K562 (cell line): ENCODE results near the gene SORCS1. TPM values are rescaled to one million over a fixed set of nuclear protein-coding genes. Genes with fewer than 3 reads are reported as not detected.
A peak's percentile ranks its signal among the peaks of the same experiment; 100 is the strongest.

Source experiments
- ATAC-seq: fragments of 200-7000 bp; cut with Tn5 transposase; 3 replicates; pipeline ENCODE4 v1.9.1; 2020; ENCODE audit warnings: moderate library complexity
- BruUV-seq: library from RNA; stranded (reverse); fragments of 400-500 nt; replicated peaks from 2 replicates; lab custom pipeline; 2021; lab: Mats Ljungman, UMichigan
- CTCF ChIA-PET: fragments of 300-600 bp; formaldehyde crosslinking; extraction: SDS; loops from one replicate; lab custom pipeline; 2021; ENCODE audit warnings: low intra/inter-chr PET ratio; lab: Yijun Ruan, JAX
- POLR2A ChIA-PET: fragments of 300-600, 350-650 bp; sonication (Branson Sonifier 250); formaldehyde crosslinking; extraction: SDS; loops from one replicate; lab custom pipeline; 2021; ENCODE audit warnings: antibody characterized with exemption, inconsistent platforms; lab: Yijun Ruan, JAX
- DNase-seq, 4 experiments: peaks; one replicate each; pipeline versions ENCODE4 v3.0.0 to v3.0.0-alpha.2; 2011 to 2018; ENCODE audit warnings: low spot score in 3 of 4, mixed read lengths in 3 of 4; ENCODE audit errors: extremely low read depth in 1 of 4
- FAIRE-seq: peaks from 2 replicates; lab custom pipeline; 2011; peaks lifted over from hg19 to GRCh38; lab: Jason Lieb, UNC
- H2AFZ ChIP-seq: 2 replicates; pipeline ENCODE4 v1.6.0; 2011; ENCODE audit warnings: low read depth, low read length, control low read depth, inconsistent platforms
- H3K27ac ChIP-seq: fragments of 200-600 bp; 3 replicates; pipeline ENCODE4 v1.8.0; 2011; ENCODE audit warnings: low read depth, mild to moderate bottlenecking, control low read depth, inconsistent platforms, low read length, moderate library complexity, mixed read lengths; ENCODE audit errors: extremely low read depth
- H3K27me3 ChIP-seq, 2 experiments: fragments of 300-600 bp in 1 of 2; 2 replicates in 1 of 2; 3 replicates in 1 of 2; pipeline versions ENCODE4 v1.6.0 to v1.8.0; 2011; ENCODE audit warnings: inconsistent platforms in 2 of 2, low read length in 2 of 2, mild to moderate bottlenecking in 1 of 2, mixed read lengths in 1 of 2, moderate library complexity in 1 of 2; ENCODE audit not compliant: control insufficient read depth in 2 of 2, insufficient read depth in 2 of 2
- H3K36me3 ChIP-seq: fragments of 300-600 bp; 3 replicates; pipeline ENCODE4 v1.8.0; 2011; ENCODE audit warnings: mild to moderate bottlenecking, low read length, inconsistent platforms; ENCODE audit not compliant: control insufficient read depth, insufficient read depth
- H3K4me1 ChIP-seq, 2 experiments: fragments of 200-600 bp in 1 of 2; replicated peaks in 1 of 2; 2 replicates in 1 of 2; 3 replicates in 1 of 2; pipeline versions ENCODE4 v1.5.1 to v1.8.0; 2011; ENCODE audit warnings: inconsistent platforms in 2 of 2, low read length in 2 of 2, mild to moderate bottlenecking in 1 of 2, mixed read lengths in 1 of 2, moderate library complexity in 1 of 2; ENCODE audit not compliant: control insufficient read depth in 2 of 2, insufficient read depth in 2 of 2
- H3K4me2 ChIP-seq: 2 replicates; pipeline ENCODE4 v1.6.1; 2011; ENCODE audit warnings: low read length, control low read depth, inconsistent platforms, mixed read lengths; ENCODE audit not compliant: insufficient read depth
- H3K4me3 ChIP-seq: fragments of 200-600 bp; sonication (generic), shearing (Covaris generic); 2 replicates; pipeline ENCODE4 v1.5.1; 2016; ENCODE audit warnings: control low read depth, inconsistent platforms
- H3K79me2 ChIP-seq: fragments of 200-600 bp; 3 replicates; pipeline ENCODE4 v1.8.0; 2011; ENCODE audit warnings: low read length, inconsistent platforms; ENCODE audit not compliant: control insufficient read depth, insufficient read depth
- H3K9ac ChIP-seq, 2 experiments: 2 replicates each; pipeline versions ENCODE4 v1.6.0 to v1.6.1; 2011; ENCODE audit warnings: low read depth in 2 of 2, low read length in 2 of 2, control low read depth in 1 of 2, inconsistent platforms in 1 of 2, mild to moderate bottlenecking in 1 of 2, mixed read lengths in 1 of 2; ENCODE audit not compliant: insufficient read depth in 1 of 2
- H3K9me1 ChIP-seq: one replicate; pipeline ENCODE4 v1.6.0; 2011; ENCODE audit warnings: inconsistent platforms, mild to moderate bottlenecking, low read length, moderate library complexity; ENCODE audit not compliant: control insufficient read depth, insufficient read depth
- H3K9me3 ChIP-seq: replicated peaks from 2 replicates; pipeline ENCODE4 v1.5.1; 2011; ENCODE audit warnings: low read depth, low read length, inconsistent platforms; ENCODE audit not compliant: control insufficient read depth, insufficient read depth
- H4K20me1 ChIP-seq: replicated peaks from 2 replicates; pipeline ENCODE4 v1.6.1; 2011; ENCODE audit warnings: low read length, inconsistent platforms, mixed read lengths; ENCODE audit not compliant: control insufficient read depth, insufficient read depth
- AFF4 ChIP-seq: sonication (generic); formaldehyde crosslinking; IDR thresholded peaks from 2 replicates; pipeline ENCODE4 v1.8.0; 2023; ENCODE audit warnings: mild to moderate bottlenecking, missing genetic modification reagents
- CEBPG ChIP-seq, 3 experiments: fragments of 200-800 bp in 1 of 3; sonication (Bioruptor generic) in 1 of 3; sonication (generic) in 1 of 3; formaldehyde crosslinking in 1 of 3; IDR thresholded peaks in 2 of 3; conservative IDR thresholded peaks in 1 of 3; 2 replicates each; pipeline versions ENCODE4 v1.6.1 to v1.8.0; 2016 to 2022; ENCODE audit warnings: missing compliant biosample characterization in 2 of 3, missing genetic modification characterization in 2 of 3, mild to moderate bottlenecking in 1 of 3, missing genetic modification reagents in 1 of 3
- PKNOX1 ChIP-seq: fragments of 450-650 bp; IDR thresholded peaks from 2 replicates; pipeline ENCODE4 v1.6.1; 2016
- ZMIZ1 ChIP-seq, 2 experiments: fragments of 150-350 bp in 1 of 2; IDR thresholded peaks; 2 replicates each; pipeline ENCODE4 v1.6.1; 2012 to 2016; ENCODE audit warnings: low read depth in 2 of 2, low read length in 2 of 2, mild to moderate bottlenecking in 1 of 2, moderate library complexity in 1 of 2
- ZNF224 ChIP-seq: sonication (generic); formaldehyde crosslinking; IDR thresholded peaks from 2 replicates; pipeline ENCODE4 v1.8.0; 2022; ENCODE audit warnings: mild to moderate bottlenecking, missing genetic modification reagents
- WGBS: fragments of 100-300 bp; shearing (Covaris generic); methylation state at CpG from one replicate; pipeline ENCODE4 v1.1.6; 2016; ENCODE audit warnings: low coverage, mixed read lengths; ENCODE audit not compliant: insufficient coverage; ENCODE audit errors: missing lambda C conversion rate; 5-methylcytosine and 5-hydroxymethylcytosine counted together
- in situ Hi-C: fragments of 300-500 bp; cut with MboI; formaldehyde crosslinking; loops from 4 replicates; pipeline ENCODE4 v1.15.0; 2018; ENCODE audit warnings: inconsistent platforms, mixed read lengths
- intact Hi-C: fragments of 100-400 bp; cut with micrococcal nuclease; formaldehyde crosslinking; loops from 2 replicates; pipeline ENCODE4 v1.14.2; 2022
- polyA plus RNA-seq, 8 experiments: library from polyadenylated mRNA; depleted of rRNA in 4 of 8; stranded (reverse) in 5 of 8; unstranded in 3 of 8; fragments of >200 nt; fragmentation: Nextera tagmentation in 2 of 8; fragmentation: Illumina TruSeq in 1 of 8; extraction: Ambion mirVana in 2 of 8; extraction: Trizol in 1 of 8; gene quantifications; 2 replicates each; pipeline versions ENCODE4 v1.2.1 to v1.2.3, GENCODE V29; 2011 to 2014; ENCODE audit warnings: inconsistent platforms in 1 of 8, missing spikeins in 1 of 8
- total RNA-seq, 7 experiments: library from RNA; depleted of rRNA in 6 of 7; stranded (reverse); fragments of >200 nt in 6 of 7; fragmentation: Illumina TruSeq in 2 of 7; extraction: Trizol in 2 of 7; gene quantifications; 2 replicates each; pipeline versions ENCODE4 v1.2.1 to v1.2.3, GENCODE V29; 2011 to 2021; ENCODE audit warnings: low replicate concordance in 1 of 7
- TF ChIP-seq, protein P1 (sequence below): fragments of 250-450 bp; sonication (Bioruptor Pico); IDR thresholded peaks from 2 replicates; pipeline ENCODE4 v1.4.0; 2020; ENCODE audit warnings: mild to moderate bottlenecking

SORCS1 gene
- total and polyA plus RNA-seq, 9 of the 15 experiments (the other 6 are each of a cell fraction or from before 2014, with no cell fraction given), result 1.5 to 3.9 (median 2.7) TPM

DNA sequence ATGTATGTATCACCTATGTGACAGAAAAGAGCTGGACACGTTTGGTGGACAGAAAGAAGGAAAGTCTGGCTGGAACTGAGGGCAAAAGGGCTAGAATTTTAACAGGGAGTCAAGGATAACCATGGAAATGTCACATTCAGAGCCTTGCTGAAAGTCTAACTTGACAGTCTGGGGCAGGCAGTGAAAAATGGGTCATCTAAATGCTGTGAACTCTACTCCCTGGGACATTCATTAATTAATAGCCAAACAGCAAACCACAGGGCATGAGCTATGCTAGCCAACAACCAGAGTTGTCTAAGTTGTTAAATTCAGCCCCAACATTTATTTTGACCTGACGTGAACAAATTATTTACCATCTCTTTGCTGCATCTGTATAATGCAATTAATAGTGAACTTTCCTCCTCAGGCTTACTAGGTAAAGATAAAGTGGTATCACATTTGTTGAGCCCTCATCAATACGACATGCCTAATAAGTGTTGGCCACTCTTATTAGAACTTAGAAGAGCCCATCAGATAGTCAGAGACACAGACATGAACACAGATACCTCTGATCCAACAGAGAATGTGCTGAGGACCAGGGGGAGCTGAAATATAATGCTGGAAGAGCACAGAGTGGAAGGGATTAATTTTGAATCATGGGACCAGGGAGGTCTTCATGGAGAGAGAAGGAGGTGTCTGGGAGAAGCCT lies 109.9 kb downstream of the SORCS1 start (continued):
- TF ChIP-seq, protein P1, sequence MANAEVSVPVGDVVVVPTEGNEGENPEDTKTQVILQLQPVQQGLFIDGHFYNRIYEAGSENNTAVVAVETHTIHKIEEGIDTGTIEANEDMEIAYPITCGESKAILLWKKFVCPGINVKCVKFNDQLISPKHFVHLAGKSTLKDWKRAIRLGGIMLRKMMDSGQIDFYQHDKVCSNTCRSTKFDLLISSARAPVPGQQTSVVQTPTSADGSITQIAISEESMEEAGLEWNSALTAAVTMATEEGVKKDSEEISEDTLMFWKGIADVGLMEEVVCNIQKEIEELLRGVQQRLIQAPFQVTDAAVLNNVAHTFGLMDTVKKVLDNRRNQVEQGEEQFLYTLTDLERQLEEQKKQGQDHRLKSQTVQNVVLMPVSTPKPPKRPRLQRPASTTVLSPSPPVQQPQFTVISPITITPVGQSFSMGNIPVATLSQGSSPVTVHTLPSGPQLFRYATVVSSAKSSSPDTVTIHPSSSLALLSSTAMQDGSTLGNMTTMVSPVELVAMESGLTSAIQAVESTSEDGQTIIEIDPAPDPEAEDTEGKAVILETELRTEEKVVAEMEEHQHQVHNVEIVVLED (CRISPR knock-in tag), result no peak

DNA sequence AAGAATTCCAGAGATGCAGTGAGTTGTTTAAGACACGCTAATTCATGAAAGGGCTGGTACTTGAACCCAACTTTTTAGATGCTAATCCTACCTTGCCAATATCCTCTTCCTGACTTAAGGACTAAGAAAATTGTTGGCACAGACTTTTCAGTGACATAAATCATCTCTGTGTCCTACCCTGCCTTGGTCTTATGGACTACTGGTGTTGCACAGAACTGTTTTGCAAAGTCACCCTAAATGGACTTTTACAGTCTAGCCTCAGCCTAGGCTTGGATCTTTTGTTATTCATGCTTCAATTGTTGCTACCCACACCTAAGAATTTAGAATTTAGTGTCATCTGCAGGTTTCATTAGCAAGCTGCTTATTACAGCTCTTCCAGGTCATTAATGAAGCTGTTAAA lies 112.7 kb downstream of the SORCS1 start:
- BruUV-seq, result no TSS peak
- Histone ChIP-seq H3K9ac (no peak overlapping the region), H3K27me3 (no peaks in the 10 kb centered on the region), H3K4me2 (no peak overlapping the region), H3K9me1 (no peaks in the 10 kb centered on the region), H3K79me2 (no peaks in the 10 kb centered on the region), H3K27ac (no peak overlapping the region), H3K36me3 (no peaks in the 10 kb centered on the region), H2AFZ (peak overlapping the region; percentile 25; the same call in 1 of the 2 replicates), H3K4me1 (peaks cover 0 to 15% of the 10 kb centered on the region in 2 experiments; a peak in 3 of 5 replicates), H3K9me3 (no peaks in the 10 kb centered on the region), H4K20me1 (no peaks in the 10 kb centered on the region), H3K4me3 (no peak overlapping the region)
- ATAC-seq (peak; percentile 43; the same call in 1 of the 3 replicates), DNase-seq (no peak), FAIRE-seq (peak; percentile 52)
- POLR2A ChIA-PET, result interaction anchor here (0.7 kb wide), 1 partner anchor 28 kb away, joined by 3 read pairs; no protein-coding TSS in a partner anchor
- CTCF ChIA-PET, result no interaction called here
- WGBS, result 75% methylated on average over 1 of the region's 1 CpG
- intact Hi-C loops (no loop called here), in situ Hi-C loops (no loop called here)
- TF ChIP-seq ZNF224 (CRISPR knock-in tag), result no peak
- no peak for TF ChIP-seq ZMIZ1 (IDR thresholded peaks at IDR 0.05; ENCODE audit: low read depth in 2 of 2, low read length in 2 of 2)
- TF ChIP-seq CEBPG (CRISPR knock-in tag; IDR thresholded peaks at IDR 0.05), result no peak
- TF ChIP-seq CEBPG (tag; conservative IDR thresholded peaks at IDR 0.05 in 1 of 2, IDR thresholded peaks at IDR 0.05 in 1 of 2), result no peak
- no peak for TF ChIP-seq AFF4 (CRISPR knock-in tag)
- peak; percentile 60 for TF ChIP-seq PKNOX1
